Sigmoid colon (tissue), 3 donors: ENCODE measurements around the gene SPEF2.

ENCODE experiments used
- CTCF ChIP-seq, 4 experiments: fragments of 450-650 bp in 3 of 4; fragments of 200-600 bp in 1 of 4; IDR thresholded peaks; one replicate each; pipeline ENCODE4 v1.5.1; 2016 to 2019; ENCODE audit warnings: antibody characterized with exemption in 4 of 4, mild to moderate bottlenecking in 3 of 4, moderate library complexity in 2 of 4
- POLR2A ChIP-seq, 2 donors: fragments of 450-650 bp; IDR thresholded peaks; one replicate each; pipeline ENCODE4 v1.6.1; 2016; ENCODE audit warnings: antibody characterized with exemption in 2 of 2, mild to moderate bottlenecking in 2 of 2, moderate library complexity in 2 of 2

DNA sequence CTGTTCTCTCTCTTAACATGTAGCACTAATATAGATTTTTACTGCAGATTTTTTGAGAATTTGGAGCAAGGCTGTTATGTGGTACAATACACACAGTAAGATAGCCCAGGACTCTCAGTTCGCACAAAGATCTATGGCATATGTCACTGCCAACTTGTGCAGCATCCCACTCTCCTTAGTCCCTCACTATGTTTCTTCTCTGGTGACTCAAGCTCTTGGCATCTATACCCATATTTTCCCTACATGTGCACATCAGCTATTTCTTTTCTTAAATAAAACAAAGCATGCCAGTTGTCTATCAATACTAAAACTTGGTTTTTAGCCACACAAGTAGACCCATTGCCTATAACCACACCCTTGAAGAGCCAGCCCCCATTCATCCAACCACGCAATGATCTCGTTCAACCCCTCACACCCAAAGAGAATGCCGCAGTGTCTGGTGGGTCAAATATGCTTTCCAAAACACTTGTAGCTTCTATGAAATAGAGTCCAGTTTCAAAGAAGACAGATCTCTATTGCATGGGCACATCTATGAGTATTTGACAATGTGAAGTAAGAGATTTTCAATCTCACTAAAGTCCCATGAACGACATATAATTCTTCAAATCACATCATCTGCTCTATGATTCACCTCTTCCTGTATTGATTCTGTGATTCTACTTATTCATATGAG is 220.8 kb downstream of the SPEF2 start:
- no peak for TF ChIP-seq CTCF (IDR thresholded peaks at IDR 0.05)
- TF ChIP-seq POLR2A (IDR thresholded peaks at IDR 0.05) = no peak
